ENCODE results near the gene BICRA. TPM values are rescaled to one million over a fixed set of nuclear protein-coding genes. Genes with fewer than 3 reads are reported as not detected.
"Not testable (repeated sequence)": the region's sequence is repeated elsewhere in the genome, so short reads cannot be mapped to it uniquely, and the experiment has no call there.

BICRA gene
- total and polyA plus RNA-seq, 7 donors: 3.1 to 22.4 (median 9.9) TPM

- H3K27ac ChIP-seq: peak overlapping the region; percentile 19
- H3K4me3 ChIP-seq: peak overlapping the region; percentile 33
- H3K36me3 ChIP-seq (ENCODE audit: insufficient read depth in 1 of 2, low read depth in 1 of 2): peaks cover 0 to 11% of the 10 kb centered on the region in 2 donors
- intact Hi-C loops (cut with DNase I): loop anchor here in 1 of 2 donors (1.0 kb wide), 1 partner anchor 20 kb away; no protein-coding TSS in a partner anchor
- peaks cover 8% of the 10 kb centered on the region for H3K4me1 ChIP-seq
- peaks cover 0 to 15% (median 2%) of the 10 kb centered on the region in 3 donors for H3K27me3 ChIP-seq (ENCODE audit: insufficient read depth in 3 of 3, low read length in 2 of 3)
- peak; percentile 69 to 82 for DNase-seq
- 7 to 25% (median 9%) methylated on average over 7 of the region's 7 CpGs for WGBS, 3 donors
- peak in 3 of 4 donors; percentile 31 to 49 (median 36) for ATAC-seq
- no peaks in the 10 kb centered on the region for H3K9me3 ChIP-seq
- no peak for TF ChIP-seq CTCF (IDR thresholded peaks at IDR 0.05)
Observed at GRCh38 chr19:47723581-47723940, 114.6 kb downstream of the BICRA start.

GRCh38 chr19:47725759-47726401 lies 116.9 kb downstream of the BICRA start:
- ATAC-seq (no peak), DNase-seq (no peak)
- peaks cover 0 to 13% (median 2%) of the 10 kb centered on the region in 3 donors for H3K27me3 ChIP-seq (ENCODE audit: insufficient read depth in 3 of 3, low read length in 2 of 3)
- intact Hi-C loops (cut with DNase I): no loop called here
- no peak overlapping the region for H3K4me3 ChIP-seq
- WGBS, 3 donors: 85 to 91% (median 89%) methylated on average over 47 to 48 of the region's 48 CpGs
- H3K9me3 ChIP-seq: no peaks in the 10 kb centered on the region
- H3K4me1 ChIP-seq: peaks cover 11% of the 10 kb centered on the region
- peaks cover 0 to 11% of the 10 kb centered on the region in 2 donors for H3K36me3 ChIP-seq (ENCODE audit: insufficient read depth in 1 of 2, low read depth in 1 of 2)
- no peak overlapping the region for H3K27ac ChIP-seq
- TF ChIP-seq CTCF (IDR thresholded peaks at IDR 0.05): no peak

GRCh38 chr19:47726467-47726866 lies 117.5 kb downstream of the BICRA start:
- peaks cover 0 to 14% (median 2%) of the 10 kb centered on the region in 3 donors for H3K27me3 ChIP-seq (ENCODE audit: insufficient read depth in 3 of 3, low read length in 2 of 3)
- DNase-seq: no peak
- no peak overlapping the region for H3K4me3 ChIP-seq
- ATAC-seq: no peak
- intact Hi-C loops (cut with DNase I): no loop called here
- no peaks in the 10 kb centered on the region for H3K9me3 ChIP-seq
- H3K27ac ChIP-seq: no peak overlapping the region
- peaks cover 11% of the 10 kb centered on the region for H3K4me1 ChIP-seq
- peaks cover 0 to 11% of the 10 kb centered on the region in 2 donors for H3K36me3 ChIP-seq (ENCODE audit: insufficient read depth in 1 of 2, low read depth in 1 of 2)
- no peak for TF ChIP-seq CTCF (IDR thresholded peaks at IDR 0.05)
- 69 to 75% (median 71%) methylated on average over 4 of the region's 4 CpGs for WGBS, 3 donors

GRCh38 chr19:47728295-47728694 lies 119.4 kb downstream of the BICRA start:
- peaks cover 11% of the 10 kb centered on the region for H3K4me1 ChIP-seq
- H3K4me3 ChIP-seq; H3K27ac ChIP-seq; intact Hi-C loops (cut with DNase I); H3K9me3 ChIP-seq; DNase-seq; ATAC-seq: not testable (repeated sequence)
- WGBS, 3 donors: 84 to 92% (median 85%) methylated on average over 4 of the region's 4 CpGs
- H3K27me3 ChIP-seq (ENCODE audit: insufficient read depth in 3 of 3, low read length in 2 of 3): peaks cover 0 to 11% (median 0%) of the 10 kb centered on the region in 3 donors
- H3K36me3 ChIP-seq (ENCODE audit: insufficient read depth in 1 of 2, low read depth in 1 of 2): peaks cover 0 to 11% of the 10 kb centered on the region in 2 donors

- ATAC-seq: peak; percentile 52 to 80 (median 70)
- Histone ChIP-seq H3K27me3 (ENCODE audit: insufficient read depth in 3 of 3, low read length in 2 of 3) (peaks cover 0 to 11% (median 0%) of the 10 kb centered on the region in 3 donors), H3K27ac (peak overlapping the region; percentile 51), H3K4me1 (peaks cover 11% of the 10 kb centered on the region), H3K36me3 (ENCODE audit: insufficient read depth in 1 of 2, low read depth in 1 of 2) (peaks cover 0 to 11% of the 10 kb centered on the region in 2 donors), H3K9me3 (no peaks in the 10 kb centered on the region), H3K4me3 (peak overlapping the region; percentile 21)
- intact Hi-C loops (cut with DNase I): no loop called here
- DNase-seq: peak; percentile 64 to 79
- no peak for TF ChIP-seq CTCF (IDR thresholded peaks at IDR 0.05)
- 32 to 43% (median 34%) methylated on average over 9 of the region's 9 CpGs for WGBS, 3 donors
Observed at GRCh38 chr19:47729468-47729798, 120.5 kb downstream of the BICRA start.
